GM18858 (cell line): ENCODE results near the gene GADL1.

ENCODE experiments used
- ATAC-seq: cut with Tn5 transposase; IDR thresholded peaks from one replicate; pipeline ENCODE4 v1.9.1; 2021; ENCODE audit not compliant: unreplicated experiment

Gene GADL1

GRCh38 chr3:30894521-30895251 is at the start of gene GADL1:
Gene GADL1, minus strand, starts transcription at chr3:30894661. Its CDS starts 47 bp downstream, at chr3:30894614.
- ATAC-seq, result no peak

DNA sequence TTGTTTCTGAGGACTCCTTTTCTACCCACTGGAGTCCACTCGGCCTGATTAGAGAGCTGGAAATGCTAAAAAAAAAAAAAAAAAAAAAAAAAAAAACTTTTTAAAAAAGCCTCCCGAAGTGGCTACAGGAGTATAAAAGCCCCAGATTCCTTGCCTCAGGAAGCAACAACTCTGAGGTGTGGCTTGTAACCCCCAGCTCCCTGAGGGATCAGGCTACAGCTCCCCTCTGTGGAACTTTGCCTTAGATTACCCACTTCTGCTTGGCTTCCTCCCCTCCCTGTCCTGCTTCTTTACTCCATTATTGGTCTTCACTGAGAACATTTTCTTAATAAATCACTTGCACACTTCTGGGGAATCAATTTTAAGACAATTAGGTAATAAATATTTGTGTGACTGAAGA is 49.7 kb upstream of the GADL1 start:
- no peak for ATAC-seq

- ATAC-seq, result no peak
These were observed 48.7 kb upstream of the GADL1 start for GRCh38 chr3:30943206-30943605.

DNA sequence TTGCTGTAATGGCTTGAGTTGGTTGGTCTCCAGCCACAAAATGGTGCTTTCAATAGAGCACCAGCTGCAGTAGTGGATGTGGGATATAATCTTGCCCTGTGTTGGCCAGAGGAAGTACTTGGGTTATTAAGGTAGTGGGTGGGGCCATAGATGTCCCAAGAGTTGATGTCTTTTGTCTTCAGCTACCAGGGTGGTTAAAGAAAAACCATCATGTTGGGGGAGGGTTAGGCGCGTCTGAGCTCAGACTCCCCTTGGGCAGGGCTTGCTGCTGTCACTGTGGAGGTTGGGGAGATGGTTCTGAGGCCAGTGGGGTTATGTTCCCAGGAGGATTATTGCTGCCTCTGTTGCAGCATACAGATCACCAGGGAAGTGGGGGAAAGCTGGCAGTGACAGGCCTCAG is 46.9 kb upstream of the GADL1 start:
- ATAC-seq, result no peak

GRCh38 chr3:30940740-30941139 is 46.3 kb upstream of the GADL1 start:
- ATAC-seq, result no peak

DNA sequence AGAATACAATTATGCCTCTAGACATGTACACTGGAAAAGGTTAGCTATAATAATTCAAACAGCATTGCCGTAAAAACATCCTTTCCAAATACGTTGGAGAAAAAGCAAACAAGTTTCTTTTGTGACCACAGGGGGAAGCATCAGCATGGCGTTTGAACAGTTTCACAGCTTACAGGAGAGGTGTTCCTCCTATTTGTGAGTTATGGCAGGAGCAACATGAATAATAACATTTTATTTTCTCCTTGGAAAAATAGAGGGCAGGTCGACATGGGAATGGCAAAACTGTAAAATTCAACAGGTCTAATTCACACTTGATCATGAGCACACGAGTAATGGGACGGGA is 39.7 kb upstream of the GADL1 start:
- no peak for ATAC-seq

DNA sequence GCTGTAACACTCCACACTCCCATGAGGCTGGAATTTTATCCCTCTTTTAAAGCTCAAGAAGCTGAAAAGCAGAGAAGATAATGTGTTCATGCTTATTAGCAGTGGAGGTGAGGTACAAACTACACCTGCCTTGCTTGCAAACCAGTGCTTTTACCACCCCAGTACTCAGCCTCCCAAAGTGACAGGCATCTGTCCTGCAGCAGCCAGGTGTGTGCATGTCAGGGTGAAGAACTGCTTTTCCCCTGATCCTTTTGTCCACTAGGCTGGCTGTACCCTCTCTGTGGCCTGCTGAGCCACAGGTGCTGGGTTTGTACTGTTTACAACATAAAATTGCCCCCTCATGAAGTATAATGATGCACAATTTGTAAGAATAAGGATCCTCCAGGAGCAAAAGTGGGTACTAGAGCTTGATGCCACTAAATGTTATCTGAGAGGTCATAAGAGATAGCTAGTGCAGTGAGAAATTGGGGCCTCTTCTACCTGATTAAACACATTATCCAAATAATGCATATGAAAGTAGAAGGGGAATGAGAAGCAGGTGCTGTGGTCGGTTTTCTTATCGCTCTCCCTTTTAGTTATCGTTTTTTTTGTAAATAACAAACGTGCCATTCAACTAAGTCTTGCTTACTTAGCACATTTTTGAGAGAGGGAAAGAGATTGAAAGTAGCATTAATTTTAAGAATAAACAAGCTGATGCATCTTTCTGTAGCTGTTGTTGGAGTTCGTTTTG is 39.2 kb upstream of the GADL1 start:
- ATAC-seq, result no peak

GRCh38 chr3:30932513-30933098 is 38.1 kb upstream of the GADL1 start:
- ATAC-seq, result no peak

DNA sequence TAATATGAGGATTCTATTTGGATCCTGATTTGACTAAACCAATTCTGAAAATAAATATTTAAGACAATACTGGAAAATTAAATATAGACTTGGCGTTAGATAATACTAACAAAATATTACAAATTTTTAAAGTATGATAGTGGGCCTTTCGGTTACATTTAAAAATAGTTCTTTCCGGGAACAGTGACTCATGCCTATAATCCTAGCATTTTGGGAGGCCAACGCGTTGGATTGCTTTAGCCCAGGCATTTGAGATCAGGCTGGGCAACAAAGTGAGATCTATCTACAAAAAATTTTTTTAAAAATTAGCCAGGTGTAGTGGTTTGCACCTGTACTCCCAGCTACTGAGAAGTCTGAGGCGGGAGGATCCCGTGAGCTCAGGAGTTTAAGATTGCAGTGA is 30.3 kb upstream of the GADL1 start:
- ATAC-seq, result no peak

DNA sequence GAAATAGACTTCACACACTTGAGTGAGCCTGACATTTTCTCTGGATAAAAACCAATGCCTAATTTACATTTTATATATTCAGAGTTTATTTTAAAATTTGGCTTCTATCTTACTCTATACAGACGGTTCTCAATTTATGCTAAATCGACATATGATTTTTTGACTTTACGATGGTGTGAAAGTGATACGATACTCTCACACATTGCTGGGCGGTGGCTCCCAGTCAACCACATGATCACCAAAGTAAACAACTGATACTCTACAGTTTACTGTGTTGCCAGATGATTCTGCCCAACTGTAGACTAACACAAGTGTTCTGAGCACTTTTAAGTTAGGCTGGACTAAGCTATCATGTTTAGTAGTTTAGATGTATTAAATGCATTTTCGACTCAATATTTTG is 25.1 kb upstream of the GADL1 start:
- no peak for ATAC-seq

DNA sequence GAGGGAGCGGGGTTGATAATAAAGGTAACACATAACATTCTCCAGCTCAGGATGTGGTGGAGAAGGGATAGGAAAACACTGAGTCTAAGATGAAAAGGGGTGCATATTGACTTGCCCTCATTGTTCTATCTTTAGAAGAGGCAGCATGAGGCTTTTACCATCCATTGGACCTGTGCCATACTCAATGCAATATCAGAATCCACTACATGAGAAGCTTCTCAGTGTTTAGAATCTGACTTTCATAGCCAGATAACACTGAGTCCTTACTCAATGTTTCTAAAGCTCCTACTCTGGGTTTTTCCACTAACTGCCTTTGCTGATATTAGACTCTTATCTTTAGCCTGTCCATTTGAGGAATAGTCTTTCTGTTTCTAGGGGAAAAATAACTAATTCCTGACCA is 24.3 kb upstream of the GADL1 start:
- ATAC-seq, result no peak

- ATAC-seq, result no peak
These were observed 21.3 kb upstream of the GADL1 start for GRCh38 chr3:30915782-30916181.

GRCh38 chr3:30914696-30915095 is 20.2 kb upstream of the GADL1 start:
- no peak for ATAC-seq

GRCh38 chr3:30913176-30913575 is 18.7 kb upstream of the GADL1 start:
- no peak for ATAC-seq

- no peak for ATAC-seq
These were observed 17.8 kb upstream of the GADL1 start for GRCh38 chr3:30912301-30912700.

- no peak for ATAC-seq
These were observed 14.1 kb upstream of the GADL1 start for GRCh38 chr3:30908456-30909037.

DNA sequence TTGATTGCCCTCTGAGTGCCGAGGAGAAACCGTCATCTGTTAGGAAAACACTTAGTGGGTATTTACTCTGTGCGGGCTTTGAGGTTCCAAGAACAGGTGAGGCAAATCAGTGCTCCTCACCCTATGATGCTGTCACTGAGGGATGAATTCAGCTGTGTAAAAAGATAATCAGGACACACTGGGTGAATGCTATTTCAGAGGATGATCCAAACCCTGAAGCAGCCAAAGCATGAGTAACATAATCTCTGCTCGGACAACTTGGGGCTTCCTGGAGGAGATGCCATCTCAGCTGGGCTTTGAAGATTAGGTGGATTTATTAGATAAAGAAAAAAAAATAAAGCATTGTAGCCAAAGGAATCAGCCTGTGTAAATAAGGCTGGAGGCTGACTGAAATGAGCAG is 10.5 kb upstream of the GADL1 start:
- no peak for ATAC-seq

GRCh38 chr3:30895329-30895728 is 868 bp upstream of the GADL1 start:
- no peak for ATAC-seq

DNA sequence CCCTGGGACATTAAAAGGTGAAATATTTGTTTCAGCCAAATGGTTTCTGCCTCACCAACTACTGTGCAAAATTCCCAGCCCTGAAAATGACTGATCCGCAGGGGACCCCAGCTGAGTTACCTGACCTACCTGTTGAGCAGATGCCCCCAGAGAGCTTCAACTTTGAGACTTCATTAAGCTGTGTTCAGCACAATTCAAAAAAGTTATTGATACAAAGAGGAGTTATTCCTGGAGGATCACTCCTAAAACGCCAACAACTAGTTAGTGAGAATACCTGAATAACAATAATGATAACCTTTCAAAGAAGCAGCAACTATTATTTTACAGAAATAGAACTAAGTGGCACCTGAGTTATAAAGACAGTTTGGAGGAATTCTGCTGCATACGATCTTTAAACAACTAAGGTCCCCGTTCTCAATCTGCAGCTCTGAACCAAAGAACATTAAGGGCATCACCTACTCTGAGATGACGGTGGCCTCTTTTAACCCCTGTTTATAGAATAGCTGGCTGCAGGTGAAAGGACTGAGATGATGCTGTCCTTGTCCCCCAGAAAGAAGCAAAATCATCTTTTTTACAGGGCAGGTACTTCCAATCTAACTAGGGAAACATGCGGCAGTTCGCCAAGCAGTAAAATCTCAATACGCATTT is 659 bp downstream of the GADL1 start:
- ATAC-seq, result no peak

DNA sequence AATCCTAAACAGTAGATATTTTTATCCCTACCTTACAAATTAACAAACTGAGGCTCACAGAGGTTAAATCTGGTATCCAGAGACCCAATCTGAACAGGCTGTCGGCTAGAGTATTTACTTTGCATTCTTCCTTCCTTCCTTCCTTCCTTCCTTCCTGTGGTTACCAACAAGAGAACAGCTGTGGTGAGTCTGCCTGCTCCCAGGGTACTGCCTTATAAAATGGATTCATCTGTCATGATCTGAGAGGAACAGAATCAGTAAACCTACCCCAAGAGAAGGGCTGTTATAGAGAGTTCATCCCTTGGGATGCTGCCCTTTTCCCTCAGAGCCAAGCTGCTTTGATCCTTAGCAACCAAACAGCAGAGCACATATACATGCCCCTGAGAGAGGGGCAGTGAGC is 3.6 kb downstream of the GADL1 start:
- no peak for ATAC-seq

GRCh38 chr3:30886888-30887287 is 7.6 kb downstream of the GADL1 start:
- ATAC-seq, result no peak

DNA sequence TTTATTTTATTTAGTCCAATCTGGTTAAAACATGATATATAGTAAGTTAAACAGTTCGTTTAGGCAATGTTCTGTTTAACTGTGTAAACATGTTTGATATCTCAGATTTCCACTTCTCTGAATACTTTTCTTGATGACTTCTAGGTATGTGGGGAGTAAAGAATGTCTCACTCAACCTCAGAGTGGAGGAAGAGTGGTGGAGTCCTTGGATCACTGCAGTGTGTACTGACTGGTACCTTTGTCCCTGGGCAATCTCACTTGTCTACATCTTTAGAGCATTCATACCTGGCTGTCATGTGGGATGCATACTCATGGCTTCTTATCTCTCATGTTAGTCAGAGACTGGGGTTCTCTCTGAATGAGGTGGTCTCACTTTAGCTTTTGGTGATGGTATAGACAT is 15.6 kb downstream of the GADL1 start:
- no peak for ATAC-seq
